ENCODE results near the gene TAC1. TPM values are rescaled to one million over a fixed set of nuclear protein-coding genes. Genes with fewer than 3 reads are reported as not detected.

The TAC1 gene
- total RNA-seq, 1 donor from 2014 or later = 7.1 TPM

DNA sequence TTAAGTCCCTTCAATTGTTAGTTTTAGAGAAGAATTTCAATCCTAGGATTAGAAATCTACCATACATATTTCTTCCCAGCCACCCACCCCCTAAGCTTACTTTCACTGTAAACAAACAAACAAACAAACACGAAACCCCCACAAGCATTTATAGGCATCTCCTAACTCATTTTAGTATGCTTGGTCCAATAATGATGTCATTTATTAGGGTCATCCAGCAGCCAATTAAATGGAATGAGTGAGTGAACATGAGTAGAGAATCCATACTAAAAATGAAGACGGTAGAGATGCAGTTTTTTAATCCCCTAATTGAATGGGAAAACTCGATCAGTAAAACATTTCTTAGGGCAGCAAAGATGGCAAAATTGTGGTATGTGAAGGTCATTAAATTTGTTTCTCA is 3.2 kb downstream of the TAC1 start:
- Histone ChIP-seq H3K4me1 (peaks cover 23% of the 10 kb centered on the region), H3K4me3 (no peak overlapping the region), H3K27me3 (peaks cover 4% of the 10 kb centered on the region), H3K9me3 (no peaks in the 10 kb centered on the region), H3K36me3 (no peaks in the 10 kb centered on the region), H3K27ac (no peak overlapping the region)
- DNase-seq (ENCODE audit: extremely low spot score in 2 of 2) = no peak
- intact Hi-C loops (cut with DNase I) = no loop called here
- TF ChIP-seq POLR2AphosphoS5 (IDR thresholded peaks at IDR 0.05; ENCODE audit: insufficient read depth in 1 of 2, low read depth in 1 of 2) (no peak), POLR2A (IDR thresholded peaks at IDR 0.05) (no peak), CTCF (IDR thresholded peaks at IDR 0.05) (no peak)

GRCh38 chr7:97748482-97748881 is 16.6 kb downstream of the TAC1 start:
- no peak overlapping the region for H3K4me3 ChIP-seq

GRCh38 chr7:97751566-97751965 is 19.7 kb downstream of the TAC1 start:
- Histone ChIP-seq H3K4me1 (no peaks in the 10 kb centered on the region), H3K9me3 (no peaks in the 10 kb centered on the region), H3K36me3 (no peaks in the 10 kb centered on the region), H3K4me3 (no peak overlapping the region), H3K27me3 (no peaks in the 10 kb centered on the region), H3K27ac (no peak overlapping the region)
- intact Hi-C loops (cut with DNase I) = no loop called here
- no peak for DNase-seq (ENCODE audit: extremely low spot score in 2 of 2)
- TF ChIP-seq POLR2A (IDR thresholded peaks at IDR 0.05) (no peak), CTCF (IDR thresholded peaks at IDR 0.05) (no peak), POLR2AphosphoS5 (IDR thresholded peaks at IDR 0.05; ENCODE audit: insufficient read depth in 1 of 2, low read depth in 1 of 2) (no peak)

More at GRCh38 chr7:97748482-97748881, 16.6 kb downstream of the TAC1 start:
- Histone ChIP-seq H3K27ac (no peak overlapping the region), H3K27me3 (no peaks in the 10 kb centered on the region), H3K9me3 (no peaks in the 10 kb centered on the region), H3K4me1 (no peaks in the 10 kb centered on the region), H3K36me3 (no peaks in the 10 kb centered on the region)
- TF ChIP-seq CTCF (IDR thresholded peaks at IDR 0.05) (no peak), POLR2AphosphoS5 (IDR thresholded peaks at IDR 0.05; ENCODE audit: insufficient read depth in 1 of 2, low read depth in 1 of 2) (no peak), POLR2A (IDR thresholded peaks at IDR 0.05) (no peak)
- intact Hi-C loops (cut with DNase I) = no loop called here
- DNase-seq (ENCODE audit: extremely low spot score in 2 of 2) = no peak

- H3K36me3 ChIP-seq = no peaks in the 10 kb centered on the region
- no peaks in the 10 kb centered on the region for H3K9me3 ChIP-seq
- no peaks in the 10 kb centered on the region for H3K4me1 ChIP-seq
- no peak overlapping the region for H3K4me3 ChIP-seq
- DNase-seq (ENCODE audit: extremely low spot score in 2 of 2) = no peak
- no peaks in the 10 kb centered on the region for H3K27me3 ChIP-seq
- TF ChIP-seq CTCF (IDR thresholded peaks at IDR 0.05) (no peak), POLR2AphosphoS5 (IDR thresholded peaks at IDR 0.05; ENCODE audit: insufficient read depth in 1 of 2, low read depth in 1 of 2) (no peak), POLR2A (IDR thresholded peaks at IDR 0.05) (no peak)
- intact Hi-C loops (cut with DNase I) = no loop called here
- no peak overlapping the region for H3K27ac ChIP-seq
These were observed 20.3 kb downstream of the TAC1 start for GRCh38 chr7:97752215-97752614.

GRCh38 chr7:97757824-97758223 is 25.9 kb downstream of the TAC1 start:
- intact Hi-C loops (cut with DNase I) = no loop called here
- H3K27ac ChIP-seq = no peak overlapping the region
- H3K4me3 ChIP-seq = no peak overlapping the region
- DNase-seq (ENCODE audit: extremely low spot score in 2 of 2) = no peak
- H3K9me3 ChIP-seq = no peaks in the 10 kb centered on the region
- H3K36me3 ChIP-seq = no peaks in the 10 kb centered on the region
- TF ChIP-seq POLR2A (IDR thresholded peaks at IDR 0.05) = no peak
- TF ChIP-seq POLR2AphosphoS5 (IDR thresholded peaks at IDR 0.05; ENCODE audit: insufficient read depth in 1 of 2, low read depth in 1 of 2) = no peak
- no peak for TF ChIP-seq CTCF (IDR thresholded peaks at IDR 0.05)
- no peaks in the 10 kb centered on the region for H3K27me3 ChIP-seq
- H3K4me1 ChIP-seq = no peaks in the 10 kb centered on the region

Data from vagina (tissue), 2 donors.